K562 treated with DMSO at 1 percent for 24 hours (cell line): Measurements from ENCODE around the gene PDGFC. TPM values are rescaled to one million over a fixed set of nuclear protein-coding genes. Genes with fewer than 3 reads are reported as not detected.

Experiments used
- total RNA-seq: library from RNA; unstranded; fragments of 300-600 nt; gene quantifications from 2 replicates; pipeline ENCODE4 v1.2.3, GENCODE V29; 2022; ENCODE audit warnings: low read depth; ENCODE audit not compliant: insufficient read depth

PDGFC gene, protein sequence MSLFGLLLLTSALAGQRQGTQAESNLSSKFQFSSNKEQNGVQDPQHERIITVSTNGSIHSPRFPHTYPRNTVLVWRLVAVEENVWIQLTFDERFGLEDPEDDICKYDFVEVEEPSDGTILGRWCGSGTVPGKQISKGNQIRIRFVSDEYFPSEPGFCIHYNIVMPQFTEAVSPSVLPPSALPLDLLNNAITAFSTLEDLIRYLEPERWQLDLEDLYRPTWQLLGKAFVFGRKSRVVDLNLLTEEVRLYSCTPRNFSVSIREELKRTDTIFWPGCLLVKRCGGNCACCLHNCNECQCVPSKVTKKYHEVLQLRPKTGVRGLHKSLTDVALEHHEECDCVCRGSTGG
- total RNA-seq, result not detected in 2 replicates

DNA sequence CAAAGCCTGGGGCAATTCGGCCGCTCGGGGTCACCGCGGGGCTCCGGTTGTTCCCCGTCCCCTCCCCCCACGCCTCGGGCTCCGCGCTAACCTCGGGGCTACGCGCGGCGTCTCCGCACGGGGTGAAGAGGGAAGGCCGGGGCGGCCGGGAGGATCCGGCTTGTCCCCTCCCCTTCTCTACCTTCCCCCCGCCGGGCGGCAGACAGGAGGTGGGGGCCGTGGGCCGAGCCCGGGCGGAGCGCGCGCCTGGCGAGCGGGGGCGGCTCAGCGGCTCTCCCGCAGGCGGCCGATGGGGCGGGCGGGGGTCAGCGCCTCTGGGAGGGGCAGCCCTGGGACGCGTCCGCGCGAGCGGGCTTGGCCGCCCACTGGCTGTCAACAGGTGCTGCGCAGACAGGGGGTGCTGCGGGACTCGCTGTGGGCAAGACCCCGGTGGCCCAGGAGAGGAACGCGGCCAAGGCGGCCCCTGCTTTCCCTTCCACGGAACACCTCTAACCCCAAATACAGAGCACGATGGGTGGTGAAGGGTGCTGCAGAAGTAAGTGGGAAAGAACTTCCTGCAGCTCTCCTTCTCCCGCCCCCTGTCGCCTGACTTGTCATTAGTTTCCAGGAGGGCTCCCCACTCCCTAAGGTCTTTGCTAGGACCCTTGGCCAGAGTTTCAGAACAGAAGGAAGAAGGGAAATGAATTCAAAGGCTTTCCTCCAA lies at the start of gene PDGFC:
Gene PDGFC, minus strand, starts transcription at position 124 of the 703 bp plus-strand sequence. CDS start 896 bp downstream, outside the sequence.

Other genes with a start within 250 kb of the PDGFC start
- gene GLRB, start 104.4 kb upstream of the PDGFC start, total RNA-seq, result not detected in 2 replicates
- gene GRIA2, start 248.9 kb upstream of the PDGFC start, total RNA-seq, result not detected in 2 replicates